Activated B cell treated with CpG ODN at 0.5 μM for 24 hours (primary cell): ENCODE results near the gene CMIP. TPM values are rescaled to one million over a fixed set of nuclear protein-coding genes. Genes with fewer than 3 reads are reported as not detected.

Experiments used
- ATAC-seq: fragments of 200-7000 bp; cut with Tn5 transposase; one replicate; pipeline ENCODE4 v1.10.0; 2021; ENCODE audit warnings: low read depth, mild to moderate bottlenecking, moderate library complexity
- CTCF ChIA-PET: fragments of 350-600 bp; sonication (Branson Sonifier 250); formaldehyde crosslinking; loops from one replicate; lab custom pipeline; 2021; ENCODE audit warnings: antibody characterized with exemption; lab: Charles Lee
- POLR2A ChIA-PET: fragments of 350-600 bp; sonication (Branson Sonifier 250); formaldehyde crosslinking; loops from one replicate; lab custom pipeline; 2021; ENCODE audit warnings: antibody characterized with exemption; lab: Charles Lee
- DNase-seq: peaks from one replicate; pipeline ENCODE4 v3.0.0; 2022
- H3K27ac Mint-ChIP-seq: one replicate; pipeline ENCODE4 v1.8.0; 2020; ENCODE audit warnings: mixed read lengths
- H3K27me3 Mint-ChIP-seq: one replicate; pipeline ENCODE4 v1.8.0; 2021; ENCODE audit warnings: mixed read lengths
- H3K36me3 Mint-ChIP-seq: one replicate; pipeline ENCODE4 v1.8.0; 2021; ENCODE audit warnings: low read depth, mixed read lengths
- H3K4me1 Mint-ChIP-seq: one replicate; pipeline ENCODE4 v1.8.0; 2021; ENCODE audit warnings: mixed read lengths
- H3K4me3 Mint-ChIP-seq: one replicate; pipeline ENCODE4 v1.8.0; 2020; ENCODE audit warnings: mild to moderate bottlenecking, mixed read lengths
- H3K9me3 Mint-ChIP-seq: one replicate; pipeline ENCODE4 v1.8.0; 2020; ENCODE audit warnings: mixed read lengths
- intact Hi-C: fragments of 100-400 bp; cut with micrococcal nuclease; formaldehyde crosslinking; loops from one replicate; pipeline ENCODE4 v1.15.1; 2024
- total RNA-seq: library from RNA; stranded (reverse); gene quantifications from 2 replicates; pipeline ENCODE4 v1.2.3, GENCODE V29; 2022
- TF ChIP-seq, protein P1 (sequence below): fragments of 200-600 bp; IDR thresholded peaks from one replicate; pipeline ENCODE4 v1.8.0; 2022; ENCODE audit warnings: antibody characterized with exemption, mild to moderate bottlenecking

The CMIP gene
- total RNA-seq, 1 donor from 2014 or later = 76.3 TPM

DNA sequence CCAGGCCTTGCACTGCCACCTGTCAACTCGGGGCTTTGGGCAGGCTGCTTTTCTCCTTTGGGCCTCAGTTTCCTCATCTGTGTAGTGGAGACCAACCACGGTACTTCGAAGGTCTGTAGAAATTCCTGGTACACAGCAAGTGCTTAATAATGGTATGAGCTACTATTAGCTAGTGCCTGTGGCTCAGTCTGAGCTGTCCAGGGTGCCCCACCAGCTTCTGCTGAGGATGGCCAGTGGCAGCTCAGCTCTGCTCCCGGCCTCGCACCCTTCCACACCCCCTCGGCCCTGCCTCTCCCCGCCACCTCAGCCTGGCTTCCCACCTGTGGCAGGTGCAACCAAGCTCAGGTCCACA lies 308.2 kb downstream of the CMIP start:
- Mint-ChIP-seq H3K36me3 (peaks cover 16% of the 10 kb centered on the region), H3K4me3 (peak overlapping the region; percentile 63)
- intact Hi-C loops = loop anchor here (1.0 to 2.0 kb wide), 2 partner anchors 14 to 26 kb away; partner anchors contain the start of gene PLCG2

GRCh38 chr16:81754858-81755257 lies 310.2 kb downstream of the CMIP start:
- Mint-ChIP-seq H3K27me3 (no peaks in the 10 kb centered on the region), H3K36me3 (peaks cover 25% of the 10 kb centered on the region), H3K4me1 (peaks cover 76% of the 10 kb centered on the region), H3K27ac (no peak overlapping the region), H3K4me3 (no peak overlapping the region), H3K9me3 (no peaks in the 10 kb centered on the region)
- TF ChIP-seq, protein P1, sequence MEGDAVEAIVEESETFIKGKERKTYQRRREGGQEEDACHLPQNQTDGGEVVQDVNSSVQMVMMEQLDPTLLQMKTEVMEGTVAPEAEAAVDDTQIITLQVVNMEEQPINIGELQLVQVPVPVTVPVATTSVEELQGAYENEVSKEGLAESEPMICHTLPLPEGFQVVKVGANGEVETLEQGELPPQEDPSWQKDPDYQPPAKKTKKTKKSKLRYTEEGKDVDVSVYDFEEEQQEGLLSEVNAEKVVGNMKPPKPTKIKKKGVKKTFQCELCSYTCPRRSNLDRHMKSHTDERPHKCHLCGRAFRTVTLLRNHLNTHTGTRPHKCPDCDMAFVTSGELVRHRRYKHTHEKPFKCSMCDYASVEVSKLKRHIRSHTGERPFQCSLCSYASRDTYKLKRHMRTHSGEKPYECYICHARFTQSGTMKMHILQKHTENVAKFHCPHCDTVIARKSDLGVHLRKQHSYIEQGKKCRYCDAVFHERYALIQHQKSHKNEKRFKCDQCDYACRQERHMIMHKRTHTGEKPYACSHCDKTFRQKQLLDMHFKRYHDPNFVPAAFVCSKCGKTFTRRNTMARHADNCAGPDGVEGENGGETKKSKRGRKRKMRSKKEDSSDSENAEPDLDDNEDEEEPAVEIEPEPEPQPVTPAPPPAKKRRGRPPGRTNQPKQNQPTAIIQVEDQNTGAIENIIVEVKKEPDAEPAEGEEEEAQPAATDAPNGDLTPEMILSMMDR = no peak
- CTCF ChIA-PET = no interaction called here
- no peak for ATAC-seq
- POLR2A ChIA-PET = interaction anchor here (0.7 to 2.4 kb wide), 4 partner anchors 10 to 28 kb away, joined by 3 to 6 read pairs (median 4); no protein-coding TSS in a partner anchor
- intact Hi-C loops = no loop called here
- no peak for DNase-seq

More for the DNA sequence above, 308.2 kb downstream of the CMIP start:
- H3K27me3 Mint-ChIP-seq = no peaks in the 10 kb centered on the region
- CTCF ChIA-PET = interaction anchor here (0.7 to 2.8 kb wide), 9 partner anchors 12 to 749 kb away, joined by 3 to 15 read pairs (median 3); partner anchors contain the start of gene PLCG2
- TF ChIP-seq, protein P1 = no peak
- POLR2A ChIA-PET = interaction anchor here (0.6 to 6.6 kb wide), 17 partner anchors 8 to 120 kb away, joined by 3 to 124 read pairs (median 8); partner anchors contain the start of gene PLCG2
- H3K4me1 Mint-ChIP-seq = peaks cover 82% of the 10 kb centered on the region
- H3K9me3 Mint-ChIP-seq = no peaks in the 10 kb centered on the region
- DNase-seq (no peak), ATAC-seq (no peak)
- peak overlapping the region; percentile 82 for H3K27ac Mint-ChIP-seq

DNA sequence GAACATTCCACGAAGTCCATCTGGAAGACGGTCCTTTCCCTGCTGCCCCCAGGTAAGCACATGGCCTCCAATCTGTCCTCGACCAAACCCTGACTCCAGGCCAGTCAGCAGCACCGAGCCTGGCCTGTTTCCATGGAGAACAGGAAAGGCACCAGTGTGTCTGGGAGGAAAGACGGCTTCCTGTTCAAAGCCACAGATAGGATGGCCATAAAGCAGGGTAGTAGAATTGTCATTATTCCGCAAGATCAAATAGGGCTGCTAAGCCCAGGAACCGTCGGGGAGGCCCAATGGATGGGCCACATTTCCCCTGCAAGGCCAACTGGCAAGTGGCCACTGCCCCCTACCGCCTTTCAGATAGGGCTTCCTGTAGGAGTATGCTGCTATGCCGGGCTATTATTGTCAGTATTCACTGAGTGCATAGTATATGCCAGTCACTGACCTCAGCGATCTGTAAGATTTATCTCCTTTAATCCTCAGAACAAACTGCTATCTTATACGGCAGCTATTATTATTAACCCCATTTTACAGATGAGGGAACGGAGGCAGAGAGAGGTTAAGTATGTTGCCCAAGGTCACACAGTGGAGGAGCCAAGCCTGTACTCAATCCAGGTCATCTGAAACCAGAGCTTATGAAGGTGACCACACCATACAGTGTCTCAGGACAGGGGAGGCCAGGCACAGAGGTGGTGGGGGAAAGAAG lies 311.5 kb downstream of the CMIP start:
- DNase-seq (no peak), ATAC-seq (no peak)
- ChIA-PET POLR2A (interaction anchor here (0.6 to 3.2 kb wide), 14 partner anchors 11 to 101 kb away, joined by 3 to 21 read pairs (median 5); partner anchors contain the start of gene PLCG2), CTCF (interaction anchor here (0.8 to 2.5 kb wide), 4 partner anchors 11 to 117 kb away, joined by 3 to 8 read pairs (median 3); no protein-coding TSS in a partner anchor)
- Mint-ChIP-seq H3K27ac (peak overlapping the region; percentile 36), H3K4me1 (peaks cover 67% of the 10 kb centered on the region), H3K4me3 (no peak overlapping the region), H3K9me3 (no peaks in the 10 kb centered on the region), H3K27me3 (no peaks in the 10 kb centered on the region), H3K36me3 (peaks cover 27% of the 10 kb centered on the region)
- intact Hi-C loops = loop anchor here (1.0 kb wide), 1 partner anchor 15 kb away; no protein-coding TSS in a partner anchor
- TF ChIP-seq, protein P1 = no peak

- ATAC-seq = no peak
- H3K27ac Mint-ChIP-seq = peak overlapping the region; percentile 36
- ChIA-PET POLR2A (interaction anchor here (0.6 to 3.2 kb wide), 10 partner anchors 12 to 78 kb away, joined by 3 to 21 read pairs (median 7); partner anchors contain the start of gene PLCG2), CTCF (interaction anchor here (0.8 to 2.5 kb wide), 4 partner anchors 11 to 117 kb away, joined by 3 to 8 read pairs (median 3); no protein-coding TSS in a partner anchor)
- no peak overlapping the region for H3K4me3 Mint-ChIP-seq
- H3K36me3 Mint-ChIP-seq = peaks cover 27% of the 10 kb centered on the region
- TF ChIP-seq, protein P1 = no peak
- intact Hi-C loops = loop anchor here (1.0 kb wide), 1 partner anchor 15 kb away; no protein-coding TSS in a partner anchor
- H3K27me3 Mint-ChIP-seq = no peaks in the 10 kb centered on the region
- peaks cover 59% of the 10 kb centered on the region for H3K4me1 Mint-ChIP-seq
- H3K9me3 Mint-ChIP-seq = no peaks in the 10 kb centered on the region
- DNase-seq = no peak
Measured at GRCh38 chr16:81756615-81757356, 312.2 kb downstream of the CMIP start.
